SU-DHL-6 (cell line): Measurements from ENCODE around the gene FER1L5.

Source experiments
- CTCF ChIP-seq: fragments of 200-600 bp; sonication (generic); IDR thresholded peaks from one replicate; pipeline ENCODE4 v1.5.1; 2017; ENCODE audit warnings: antibody characterized with exemption, mild to moderate bottlenecking, low read length, moderate library complexity; ENCODE audit not compliant: insufficient read depth, poor library complexity, severe bottlenecking
- EZH2phosphoT487 ChIP-seq: fragments of 200-600 bp; sonication (generic), shearing (Covaris generic); conservative IDR thresholded peaks from 2 replicates; pipeline ENCODE4 v1.6.1; 2018; ENCODE audit warnings: mild to moderate bottlenecking, antibody characterized with exemption, low read length, moderate library complexity, mixed read lengths

GRCh38 chr2:96669539-96670215 is 27.1 kb downstream of the FER1L5 start:
- TF ChIP-seq CTCF = no peak
- TF ChIP-seq EZH2phosphoT487 = no peak
